Measurements from ENCODE around the gene RIPOR1.
"Not testable (repeated sequence)": the region's sequence is repeated elsewhere in the genome, so short reads cannot be mapped to it uniquely, and the experiment has no call there.

RIPOR1 gene

DNA sequence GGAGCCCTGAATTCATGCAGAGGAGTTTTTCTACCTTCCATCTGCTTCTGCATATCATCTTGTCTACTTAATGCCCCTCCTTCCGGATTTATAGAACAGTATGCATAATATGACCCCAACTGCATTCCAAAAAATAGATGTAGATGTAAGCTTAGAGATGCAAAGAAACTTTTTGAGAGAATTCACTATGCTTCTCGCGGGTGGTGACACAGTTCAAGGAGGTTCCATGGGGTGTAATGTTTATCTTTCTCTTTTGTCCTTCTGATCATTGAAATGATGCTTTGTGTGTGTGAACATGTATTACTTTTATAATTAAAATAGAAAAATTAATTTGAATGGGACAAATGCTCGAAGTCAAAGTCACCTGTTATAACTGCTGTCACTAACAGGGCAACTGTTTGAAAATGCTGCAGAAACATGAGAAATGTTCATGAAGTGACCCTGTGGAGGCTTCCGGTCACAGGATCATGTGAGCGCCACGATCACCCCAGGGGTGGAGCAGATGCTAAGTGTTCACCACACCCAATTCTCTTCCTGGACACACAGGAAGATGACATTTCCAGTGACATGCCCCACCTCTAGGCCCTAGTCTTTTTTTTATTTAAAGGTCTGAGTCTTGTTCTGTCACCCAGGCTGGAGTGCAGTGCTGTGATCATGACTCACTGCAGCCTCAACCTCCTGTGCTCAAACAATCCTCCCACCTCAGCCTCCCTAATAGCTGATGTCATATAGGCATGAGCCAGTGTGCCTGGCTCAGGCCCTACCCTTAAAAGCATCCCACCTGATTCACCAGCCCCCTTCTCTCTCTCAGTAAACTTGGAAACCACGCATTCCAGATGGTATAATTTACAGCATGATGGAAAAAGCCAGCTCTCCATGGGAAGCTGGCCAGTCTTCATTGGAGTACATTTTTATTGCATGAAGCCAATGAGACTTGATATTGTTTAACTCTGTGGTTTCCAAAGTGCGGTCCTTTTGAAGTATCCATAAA, 24.3 kb upstream of the RIPOR1 start:
- H3K4me3 ChIP-seq (ENCODE audit: low read depth, low read length): no peak overlapping the region
- peak; percentile 72 for DNase-seq (ENCODE audit: low read depth)
- TF ChIP-seq, protein P1, sequence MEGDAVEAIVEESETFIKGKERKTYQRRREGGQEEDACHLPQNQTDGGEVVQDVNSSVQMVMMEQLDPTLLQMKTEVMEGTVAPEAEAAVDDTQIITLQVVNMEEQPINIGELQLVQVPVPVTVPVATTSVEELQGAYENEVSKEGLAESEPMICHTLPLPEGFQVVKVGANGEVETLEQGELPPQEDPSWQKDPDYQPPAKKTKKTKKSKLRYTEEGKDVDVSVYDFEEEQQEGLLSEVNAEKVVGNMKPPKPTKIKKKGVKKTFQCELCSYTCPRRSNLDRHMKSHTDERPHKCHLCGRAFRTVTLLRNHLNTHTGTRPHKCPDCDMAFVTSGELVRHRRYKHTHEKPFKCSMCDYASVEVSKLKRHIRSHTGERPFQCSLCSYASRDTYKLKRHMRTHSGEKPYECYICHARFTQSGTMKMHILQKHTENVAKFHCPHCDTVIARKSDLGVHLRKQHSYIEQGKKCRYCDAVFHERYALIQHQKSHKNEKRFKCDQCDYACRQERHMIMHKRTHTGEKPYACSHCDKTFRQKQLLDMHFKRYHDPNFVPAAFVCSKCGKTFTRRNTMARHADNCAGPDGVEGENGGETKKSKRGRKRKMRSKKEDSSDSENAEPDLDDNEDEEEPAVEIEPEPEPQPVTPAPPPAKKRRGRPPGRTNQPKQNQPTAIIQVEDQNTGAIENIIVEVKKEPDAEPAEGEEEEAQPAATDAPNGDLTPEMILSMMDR (IDR thresholded peaks at IDR 0.05; ENCODE audit: insufficient read depth, low read depth, low read length, missing control alignments): no peak

DNA sequence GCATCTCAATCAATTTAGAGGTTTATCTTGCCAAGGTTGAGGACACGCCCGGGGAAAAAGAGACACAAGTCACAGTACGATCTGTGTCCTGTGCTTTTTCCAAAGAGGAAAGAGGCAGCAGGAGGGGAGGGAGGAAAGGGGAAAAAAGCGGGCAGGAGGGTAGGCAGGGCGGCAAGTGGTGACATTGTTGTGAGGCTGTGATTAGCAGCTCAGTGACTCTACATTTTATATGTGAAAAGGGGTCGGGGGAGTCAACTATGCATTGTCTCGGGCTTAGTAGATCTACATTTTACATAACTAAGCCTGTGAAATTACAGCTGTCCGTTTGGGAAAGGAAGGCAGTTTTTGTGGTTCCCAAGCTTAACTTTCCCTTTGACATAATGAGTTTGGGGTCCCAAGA, 22.2 kb upstream of the RIPOR1 start:
- no peak for DNase-seq (ENCODE audit: low read depth)
- no peak overlapping the region for H3K4me3 ChIP-seq (ENCODE audit: low read depth, low read length)
- TF ChIP-seq, protein P1 (IDR thresholded peaks at IDR 0.05; ENCODE audit: insufficient read depth, low read depth, low read length, missing control alignments): no peak

DNA sequence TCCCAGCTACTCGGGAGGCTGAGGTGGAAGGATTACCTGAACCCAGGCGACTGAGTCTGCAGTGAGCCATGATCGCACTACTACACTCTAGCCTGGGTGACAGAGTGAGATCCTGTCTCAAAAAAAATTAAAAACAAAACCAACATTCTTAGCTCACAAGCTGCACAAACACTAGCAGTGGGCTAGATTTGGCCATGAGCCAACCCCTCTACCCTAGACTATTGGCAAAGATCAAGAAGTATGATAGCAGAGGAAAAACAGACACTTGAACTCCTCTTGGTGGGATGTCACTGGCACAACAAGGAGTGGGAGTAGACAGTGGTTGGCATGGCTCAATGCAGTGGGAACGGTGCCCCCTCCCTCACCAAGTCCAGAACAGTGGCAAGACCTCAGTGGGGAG, 19.6 kb upstream of the RIPOR1 start:
- TF ChIP-seq, protein P1 (IDR thresholded peaks at IDR 0.05; ENCODE audit: insufficient read depth, low read depth, low read length, missing control alignments): no peak
- no peak for DNase-seq (ENCODE audit: low read depth)
- H3K4me3 ChIP-seq (ENCODE audit: low read depth, low read length): no peak overlapping the region

- DNase-seq (ENCODE audit: low read depth): not testable (repeated sequence)
Measured at GRCh38 chr16:67513892-67514291, 14.7 kb upstream of the RIPOR1 start.

DNA sequence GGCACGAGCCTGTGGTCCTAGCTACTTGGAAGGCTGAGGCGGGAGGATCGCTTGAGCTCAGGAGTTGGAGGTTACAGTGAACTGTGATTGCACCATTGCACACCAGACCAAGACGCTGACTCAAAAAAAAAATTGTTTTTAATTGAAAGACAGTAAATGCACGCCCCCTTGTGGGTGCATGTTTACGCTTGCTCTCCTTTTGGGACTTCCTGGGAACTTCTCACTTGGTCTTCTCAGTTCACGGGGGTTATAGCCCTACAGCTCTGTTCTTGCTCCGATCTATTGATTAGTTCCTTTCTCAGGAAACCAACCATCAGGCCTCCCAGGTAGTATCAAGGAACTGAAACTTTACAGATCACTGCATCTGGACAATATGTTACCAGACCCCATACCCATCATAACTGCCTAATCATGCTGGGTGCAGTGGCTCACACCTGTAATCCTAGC, 14.2 kb upstream of the RIPOR1 start:
- TF ChIP-seq, protein P1 (IDR thresholded peaks at IDR 0.05; ENCODE audit: insufficient read depth, low read depth, low read length, missing control alignments): peak; percentile 62
- peak; percentile 94 for DNase-seq (ENCODE audit: low read depth)
- no peak overlapping the region for H3K4me3 ChIP-seq (ENCODE audit: low read depth, low read length)

More at GRCh38 chr16:67513892-67514291, 14.7 kb upstream of the RIPOR1 start:
- H3K4me3 ChIP-seq (ENCODE audit: low read depth, low read length): not testable (repeated sequence)

- no peak for DNase-seq (ENCODE audit: low read depth)
- TF ChIP-seq, protein P1 (IDR thresholded peaks at IDR 0.05; ENCODE audit: insufficient read depth, low read depth, low read length, missing control alignments): no peak
- no peak overlapping the region for H3K4me3 ChIP-seq (ENCODE audit: low read depth, low read length)
Measured at GRCh38 chr16:67516296-67517154, 12.1 kb upstream of the RIPOR1 start.

DNA sequence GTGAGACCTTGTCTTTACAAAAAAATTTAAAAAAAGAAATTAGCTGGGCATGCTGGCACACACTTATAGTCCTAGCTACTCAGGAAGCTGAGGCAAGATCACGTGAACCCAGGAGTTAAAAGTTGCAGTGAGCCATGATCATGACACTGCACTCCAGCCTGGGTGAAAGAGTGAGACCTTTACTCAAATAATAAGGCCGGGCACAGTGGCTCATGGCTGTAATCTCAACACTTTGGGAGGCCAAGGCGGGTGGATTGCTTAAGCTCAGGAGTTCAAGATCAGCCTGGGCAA, 11.5 kb upstream of the RIPOR1 start:
- DNase-seq (ENCODE audit: low read depth): no peak
- H3K4me3 ChIP-seq (ENCODE audit: low read depth, low read length): no peak overlapping the region
- TF ChIP-seq, protein P1 (IDR thresholded peaks at IDR 0.05; ENCODE audit: insufficient read depth, low read depth, low read length, missing control alignments): no peak

Data from GM12865 (cell line).